Measurements from ENCODE around the gene ARID5A. TPM values are rescaled to one million over a fixed set of nuclear protein-coding genes. Genes with fewer than 3 reads are reported as not detected.
"Not testable (repeated sequence)": the region's sequence is repeated elsewhere in the genome, so short reads cannot be mapped to it uniquely, and the experiment has no call there.

The ARID5A gene
- total and polyA plus RNA-seq, 2 experiments from 2014 or later, result 5.5 to 7.7 TPM

- Mint-ChIP-seq H3K27ac (no peak overlapping the region), H3K4me1 (peaks cover 14% of the 10 kb centered on the region), H3K9me3 (peaks cover 3% of the 10 kb centered on the region; the same call in 2 of the 3 replicates), H3K27me3 (ENCODE audit: insufficient read depth, low read depth, poor library complexity) (peaks cover 16% of the 10 kb centered on the region), H3K4me3 (no peak overlapping the region), H3K36me3 (ENCODE audit: low read depth) (no peaks in the 10 kb centered on the region)
- Histone ChIP-seq H3F3A (replicated peaks; ENCODE audit: low read depth) (no peaks in the 10 kb centered on the region), H3K79me2 (replicated peaks; ENCODE audit: insufficient read depth) (no peaks in the 10 kb centered on the region), H3K36me3 (ENCODE audit: insufficient read depth) (no peaks in the 10 kb centered on the region), H2AFZ (no peak overlapping the region), H3K4me3 (no peak overlapping the region), H3K27ac (ENCODE audit: low read depth) (no peak overlapping the region), H3K4me2 (no peak overlapping the region), H3K27me3 (ENCODE audit: insufficient read depth) (no peaks in the 10 kb centered on the region), H3K4me1 (ENCODE audit: insufficient read depth) (no peaks in the 10 kb centered on the region), H3K9me2 (ENCODE audit: insufficient read depth) (no peaks in the 10 kb centered on the region), H4K20me1 (replicated peaks; ENCODE audit: insufficient read depth) (no peaks in the 10 kb centered on the region)
- ATAC-seq, result no peak; the same call in 2 of the 3 replicates
- no peak for DNase-seq (ENCODE audit: low spot score)
- no peak for TF ChIP-seq ETS1 (IDR thresholded peaks at IDR 0.05)
- TF ChIP-seq ZNF331 (CRISPR knock-in tag; IDR thresholded peaks at IDR 0.05; ENCODE audit: low read depth), result no peak
- TF ChIP-seq EZH2 (IDR thresholded peaks at IDR 0.05; ENCODE audit: low read depth, unreplicated experiment), result no peak
- TF ChIP-seq POLR2AphosphoS5 (IDR thresholded peaks at IDR 0.05; ENCODE audit: low read depth), result no peak
Observed at GRCh38 chr2:96556441-96557330, 20.1 kb downstream of the ARID5A start.

- not testable (repeated sequence) for H3K27ac ChIP-seq (ENCODE audit: low read depth); H3K27me3 ChIP-seq (ENCODE audit: insufficient read depth); H2AFZ ChIP-seq; H3F3A ChIP-seq (replicated peaks; ENCODE audit: low read depth); H4K20me1 ChIP-seq (replicated peaks; ENCODE audit: insufficient read depth); H3K4me3 Mint-ChIP-seq; H3K9me2 ChIP-seq (ENCODE audit: insufficient read depth); H3K27ac Mint-ChIP-seq; ATAC-seq; DNase-seq (ENCODE audit: low spot score); H3K4me1 ChIP-seq (ENCODE audit: insufficient read depth); H3K36me3 Mint-ChIP-seq (ENCODE audit: low read depth); H3K4me2 ChIP-seq; H3K79me2 ChIP-seq (replicated peaks; ENCODE audit: insufficient read depth); H3K4me3 ChIP-seq; H3K36me3 ChIP-seq (ENCODE audit: insufficient read depth); H3K9me3 Mint-ChIP-seq
- Mint-ChIP-seq H3K27me3 (ENCODE audit: insufficient read depth, low read depth, poor library complexity) (peaks cover 14% of the 10 kb centered on the region), H3K4me1 (peaks cover 14% of the 10 kb centered on the region)
Observed at GRCh38 chr2:96557421-96557820, 20.9 kb downstream of the ARID5A start.

- H3K36me3 Mint-ChIP-seq (ENCODE audit: low read depth), result no peaks in the 10 kb centered on the region
- no peak overlapping the region; the same call in 2 of the 3 replicates for H3K4me3 Mint-ChIP-seq
- no peaks in the 10 kb centered on the region for H4K20me1 ChIP-seq (replicated peaks; ENCODE audit: insufficient read depth)
- H3K9me2 ChIP-seq (ENCODE audit: insufficient read depth), result no peaks in the 10 kb centered on the region
- no peaks in the 10 kb centered on the region for H3K79me2 ChIP-seq (replicated peaks; ENCODE audit: insufficient read depth)
- H3K27me3 Mint-ChIP-seq (ENCODE audit: insufficient read depth, low read depth, poor library complexity), result peaks cover 14% of the 10 kb centered on the region
- H3K9me3 Mint-ChIP-seq, result peaks cover 3% of the 10 kb centered on the region; the same call in 2 of the 3 replicates
- DNase-seq (ENCODE audit: low spot score) (no peak), ATAC-seq (no peak)
- no peaks in the 10 kb centered on the region for H3F3A ChIP-seq (replicated peaks; ENCODE audit: low read depth)
- no peaks in the 10 kb centered on the region for H3K4me1 ChIP-seq (ENCODE audit: insufficient read depth)
- no peak overlapping the region for H3K27ac Mint-ChIP-seq
- no peak overlapping the region for H3K27ac ChIP-seq (ENCODE audit: low read depth)
- H3K36me3 ChIP-seq (ENCODE audit: insufficient read depth), result no peaks in the 10 kb centered on the region
- no peak overlapping the region for H2AFZ ChIP-seq
- H3K27me3 ChIP-seq (ENCODE audit: insufficient read depth), result no peaks in the 10 kb centered on the region
- peaks cover 14% of the 10 kb centered on the region for H3K4me1 Mint-ChIP-seq
- H3K4me2 ChIP-seq, result no peak overlapping the region
- no peak overlapping the region for H3K4me3 ChIP-seq
- TF ChIP-seq NANOG (IDR thresholded peaks at IDR 0.05; ENCODE audit: borderline replicate concordance) (no peak), POLR2AphosphoS5 (IDR thresholded peaks at IDR 0.05; ENCODE audit: low read depth) (no peak), ETS1 (IDR thresholded peaks at IDR 0.05) (no peak), ZNF114 (CRISPR knock-in tag; IDR thresholded peaks at IDR 0.05) (no peak), CREB1 (CRISPR knock-in tag; IDR thresholded peaks at IDR 0.05; ENCODE audit: low read depth) (no peak), EZH2phosphoT487 (IDR thresholded peaks at IDR 0.05; ENCODE audit: unreplicated experiment) (no peak), ZNF331 (CRISPR knock-in tag; IDR thresholded peaks at IDR 0.05; ENCODE audit: low read depth) (no peak)
Observed at GRCh38 chr2:96558061-96558460, 21.5 kb downstream of the ARID5A start.
